Suppressor macrophage treated with lipopolysaccharide for 4 hours (primary cell): Measurements from ENCODE around the gene KNCN.

ENCODE experiments used
- DNase-seq: peaks from one replicate; pipeline ENCODE4 v3.0.0-alpha.2; 2020

The KNCN gene

GRCh38 chr1:46568461-46568891 lies 17.0 kb upstream of the KNCN start:
- DNase-seq, result no peak

GRCh38 chr1:46563341-46563740 lies 11.9 kb upstream of the KNCN start:
- no peak for DNase-seq

- DNase-seq, result no peak
These were observed 11.1 kb upstream of the KNCN start for GRCh38 chr1:46562498-46562897.

GRCh38 chr1:46558966-46559365 lies 7.5 kb upstream of the KNCN start:
- no peak for DNase-seq

GRCh38 chr1:46558141-46558963 lies 6.9 kb upstream of the KNCN start:
- DNase-seq, result no peak

- no peak for DNase-seq
These were observed 6.0 kb upstream of the KNCN start for GRCh38 chr1:46557403-46557802.

GRCh38 chr1:46556822-46557221 lies 5.4 kb upstream of the KNCN start:
- DNase-seq, result peak; percentile 24

- no peak for DNase-seq
These were observed 4.6 kb upstream of the KNCN start for GRCh38 chr1:46555826-46556619.

- no peak for DNase-seq
These were observed 3.3 kb upstream of the KNCN start for GRCh38 chr1:46554597-46555381.

- DNase-seq, result no peak
These were observed 2.8 kb upstream of the KNCN start for GRCh38 chr1:46554236-46554596.

GRCh38 chr1:46553506-46553905 lies 2.1 kb upstream of the KNCN start:
- DNase-seq, result no peak

- DNase-seq, result no peak
These were observed 1.1 kb upstream of the KNCN start for GRCh38 chr1:46552357-46553237.

GRCh38 chr1:46550751-46551231 lies 656 bp downstream of the KNCN start:
- DNase-seq, result no peak

- no peak for DNase-seq
These were observed 1.5 kb downstream of the KNCN start for GRCh38 chr1:46549697-46550681.

- peak; percentile 59 for DNase-seq
These were observed 3.7 kb downstream of the KNCN start for GRCh38 chr1:46547481-46548383.

- DNase-seq, result no peak
These were observed 5.2 kb downstream of the KNCN start for GRCh38 chr1:46546210-46546609.

- DNase-seq, result no peak
These were observed 5.7 kb downstream of the KNCN start for GRCh38 chr1:46545784-46546183.

GRCh38 chr1:46544561-46545240 lies 6.7 kb downstream of the KNCN start:
- no peak for DNase-seq
